GM18861 (cell line): ENCODE measurements around the gene SOD3.

Source experiments
- ATAC-seq: cut with Tn5 transposase; IDR thresholded peaks from one replicate; pipeline ENCODE4 v1.9.1; 2021; ENCODE audit not compliant: unreplicated experiment

SOD3 gene

DNA sequence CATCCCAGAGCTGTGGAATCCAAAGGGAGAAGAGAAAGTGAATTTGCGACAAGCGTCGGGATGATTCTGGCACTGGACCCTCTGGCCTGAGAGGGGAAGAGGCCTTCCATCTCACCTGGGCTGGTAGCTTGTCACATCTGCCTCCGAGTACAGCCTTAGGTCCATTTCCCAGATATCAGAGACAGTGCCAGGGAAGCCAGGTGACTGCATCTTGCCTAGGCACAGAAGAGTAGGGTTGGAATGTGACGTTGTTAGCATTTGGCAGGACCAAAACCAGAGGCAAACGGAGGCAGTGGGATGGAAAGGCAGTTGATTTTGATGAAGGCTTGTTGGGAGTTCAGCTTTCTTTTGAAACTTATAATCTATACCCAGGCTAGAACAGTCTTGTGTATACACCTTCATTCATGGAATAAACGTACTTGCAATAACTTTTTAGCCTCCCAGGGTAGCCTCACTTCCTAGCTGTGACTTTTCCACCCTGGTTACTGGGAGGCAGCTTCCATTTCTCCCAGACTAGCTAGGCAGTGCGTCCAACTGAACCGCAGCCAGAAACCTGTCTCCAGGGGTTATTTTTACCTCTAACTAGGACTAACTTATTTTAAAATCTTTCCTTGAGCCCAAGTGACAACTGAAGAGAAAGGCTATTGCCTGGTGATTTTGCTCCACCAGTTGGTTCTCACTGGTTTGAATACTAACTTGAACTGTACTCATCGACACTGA, 5.9 kb downstream of the SOD3 start:
- no peak for ATAC-seq

GRCh38 chr4:24802648-24803047, 7.3 kb downstream of the SOD3 start:
- no peak for ATAC-seq

DNA sequence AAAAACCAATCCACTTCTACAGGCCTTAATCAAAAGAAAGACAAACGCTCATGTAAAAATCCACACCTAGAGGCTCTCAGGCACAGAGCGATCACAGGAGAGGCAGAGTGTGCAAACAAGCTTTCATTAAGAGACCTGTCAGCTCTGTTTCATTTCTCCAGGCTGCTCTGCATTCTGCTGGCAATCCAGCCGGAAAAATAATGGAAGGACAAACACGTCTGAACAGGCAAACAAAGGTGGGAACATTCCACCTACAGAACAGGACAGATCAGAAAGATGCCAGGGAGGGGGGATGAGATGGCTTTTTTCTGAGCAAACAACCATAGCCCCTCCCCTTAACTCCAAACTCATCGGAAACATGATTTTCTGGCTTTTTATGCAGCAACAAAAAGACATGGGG, 9.7 kb downstream of the SOD3 start:
- no peak for ATAC-seq

DNA sequence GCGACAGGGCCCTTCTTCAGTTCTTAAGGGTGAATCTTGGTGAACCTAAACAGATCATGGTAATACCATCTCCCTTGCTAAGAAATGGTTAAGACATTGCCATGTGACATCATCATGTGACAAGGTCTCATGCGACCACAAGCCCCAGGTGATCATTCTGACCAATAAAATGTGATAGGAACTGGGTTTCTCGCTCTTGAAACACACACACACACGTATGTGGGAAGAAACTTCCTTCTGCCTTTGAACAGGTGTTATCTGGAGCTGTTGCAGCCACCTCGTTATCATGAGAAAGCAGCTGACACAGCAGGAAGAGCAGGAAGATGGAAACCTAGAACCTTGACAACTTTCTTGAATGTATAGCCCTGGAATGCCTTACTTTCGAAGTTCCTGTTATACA, 10.2 kb downstream of the SOD3 start:
- ATAC-seq = no peak

GRCh38 chr4:24806206-24806990, 11.0 kb downstream of the SOD3 start:
- no peak for ATAC-seq

- no peak for ATAC-seq
Measured at GRCh38 chr4:24807611-24808010, 12.2 kb downstream of the SOD3 start.

- no peak for ATAC-seq
Measured at GRCh38 chr4:24808261-24808660, 12.9 kb downstream of the SOD3 start.

- ATAC-seq = no peak
Measured at GRCh38 chr4:24808955-24809354, 13.6 kb downstream of the SOD3 start.

- ATAC-seq = no peak
Measured at GRCh38 chr4:24809376-24809775, 14.0 kb downstream of the SOD3 start.

GRCh38 chr4:24809815-24810405, 14.5 kb downstream of the SOD3 start:
- ATAC-seq = no peak

DNA sequence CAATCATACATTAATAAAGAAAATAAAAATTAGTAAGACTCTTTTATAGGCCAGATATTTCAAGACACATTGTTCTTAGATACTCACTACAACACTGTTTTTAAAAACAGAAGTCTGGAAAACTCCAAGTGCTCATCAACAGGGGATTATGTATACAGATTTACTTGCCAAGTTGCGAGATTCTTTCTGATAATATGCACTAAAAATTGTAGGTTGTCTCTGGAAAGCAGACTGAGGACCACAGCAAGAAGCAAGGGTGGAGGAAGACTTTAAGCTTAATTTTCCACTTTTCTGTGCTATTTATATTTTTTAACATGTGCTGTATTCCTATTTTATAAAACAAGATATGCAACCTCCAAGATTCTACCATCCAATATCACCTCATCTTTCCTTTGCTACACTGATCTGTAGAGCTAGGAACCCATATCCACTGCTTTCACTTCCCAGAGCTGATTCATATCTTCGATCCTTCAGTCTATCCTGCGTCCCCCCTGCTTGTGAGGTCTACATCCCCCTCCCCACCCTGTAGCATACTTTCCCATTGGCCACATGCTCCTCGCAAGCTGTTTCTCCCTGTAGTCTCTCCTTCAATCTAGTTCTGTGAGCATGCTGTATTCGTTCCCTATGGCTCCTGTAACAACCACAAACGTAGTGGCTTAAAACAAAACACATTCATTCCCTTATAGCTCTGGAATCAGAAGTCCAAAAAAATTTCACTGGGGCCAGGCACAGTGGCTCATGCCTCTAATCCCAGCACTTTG, 15.7 kb downstream of the SOD3 start:
- no peak for ATAC-seq

DNA sequence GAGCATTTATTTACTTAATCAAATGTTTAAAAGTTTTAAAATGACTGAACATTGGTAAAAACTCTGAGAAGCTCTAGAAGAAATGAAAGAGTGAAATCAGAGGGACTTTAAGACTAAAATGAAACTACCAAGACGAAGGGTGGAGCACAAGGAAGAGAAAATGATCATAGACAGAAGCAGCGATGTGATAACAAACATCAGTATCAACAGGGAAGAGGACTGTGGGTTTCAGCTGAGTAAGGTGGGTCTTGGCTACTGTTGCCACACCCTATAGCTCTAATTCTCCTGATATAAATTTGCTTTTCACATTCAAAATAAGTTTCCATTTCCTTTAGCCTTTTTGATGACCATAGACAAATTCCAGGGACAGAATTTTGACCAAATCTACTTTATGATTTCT, 18.4 kb downstream of the SOD3 start:
- no peak for ATAC-seq

DNA sequence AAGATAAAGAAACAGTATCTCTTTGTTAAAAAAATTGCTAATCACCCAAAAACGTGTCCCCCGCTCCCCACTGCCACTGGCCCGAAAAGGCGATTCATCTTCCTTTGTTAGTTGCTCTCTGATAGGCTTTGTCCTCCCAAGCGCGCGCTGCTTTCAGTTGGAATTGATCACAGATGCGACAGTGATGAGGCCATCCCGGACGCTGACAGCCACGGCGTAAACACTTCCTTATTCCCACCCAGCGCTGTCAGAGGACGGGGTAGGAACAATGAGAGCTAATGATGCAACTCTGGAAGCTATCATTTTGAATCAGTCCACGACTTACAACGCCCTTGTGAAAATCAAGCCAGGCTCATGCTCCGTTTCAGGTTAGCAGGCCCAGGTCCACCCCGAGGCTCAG, 21.4 kb downstream of the SOD3 start:
- no peak for ATAC-seq

GRCh38 chr4:24820541-24820940, 25.2 kb downstream of the SOD3 start:
- no peak for ATAC-seq

DNA sequence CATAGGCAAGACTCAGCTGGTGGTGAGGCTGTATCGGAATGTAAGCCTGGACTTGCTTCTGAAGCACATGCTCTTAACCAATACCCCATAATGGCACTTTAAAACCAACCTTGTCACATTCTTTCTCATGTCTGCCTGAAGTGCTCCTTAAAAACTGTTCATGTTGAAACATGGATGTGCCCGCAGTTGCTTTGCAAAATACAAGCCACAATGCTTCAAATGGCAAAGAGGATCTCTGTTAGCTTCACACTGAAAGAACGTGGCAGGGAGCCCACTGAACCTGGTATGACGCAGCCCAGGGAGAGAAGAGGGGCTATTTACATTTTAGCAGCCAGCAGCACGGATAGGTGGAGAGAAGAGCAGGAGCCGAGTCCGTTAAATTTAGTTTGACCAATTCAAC, 29.3 kb downstream of the SOD3 start:
- ATAC-seq = no peak

DNA sequence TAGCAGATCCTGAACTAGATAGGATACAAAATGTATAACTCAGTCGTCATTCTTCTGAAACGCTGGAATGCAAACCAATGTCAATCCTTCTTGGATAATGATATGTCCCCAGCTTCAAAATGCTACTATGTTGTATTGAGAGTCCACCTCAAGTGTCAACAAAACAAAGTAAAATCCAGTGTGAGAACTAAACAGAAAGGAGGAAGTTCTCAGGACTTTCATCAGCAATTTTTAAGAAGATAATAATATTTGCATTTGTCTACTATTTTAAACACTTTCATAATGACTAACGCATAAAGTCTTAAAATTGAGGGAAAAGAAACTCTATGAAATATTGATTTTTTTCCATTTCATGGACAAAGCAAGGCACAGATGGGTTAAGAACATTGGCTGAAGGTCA, 36.3 kb downstream of the SOD3 start:
- no peak for ATAC-seq

- ATAC-seq = no peak
Measured at GRCh38 chr4:24835696-24836095, 40.3 kb downstream of the SOD3 start.

DNA sequence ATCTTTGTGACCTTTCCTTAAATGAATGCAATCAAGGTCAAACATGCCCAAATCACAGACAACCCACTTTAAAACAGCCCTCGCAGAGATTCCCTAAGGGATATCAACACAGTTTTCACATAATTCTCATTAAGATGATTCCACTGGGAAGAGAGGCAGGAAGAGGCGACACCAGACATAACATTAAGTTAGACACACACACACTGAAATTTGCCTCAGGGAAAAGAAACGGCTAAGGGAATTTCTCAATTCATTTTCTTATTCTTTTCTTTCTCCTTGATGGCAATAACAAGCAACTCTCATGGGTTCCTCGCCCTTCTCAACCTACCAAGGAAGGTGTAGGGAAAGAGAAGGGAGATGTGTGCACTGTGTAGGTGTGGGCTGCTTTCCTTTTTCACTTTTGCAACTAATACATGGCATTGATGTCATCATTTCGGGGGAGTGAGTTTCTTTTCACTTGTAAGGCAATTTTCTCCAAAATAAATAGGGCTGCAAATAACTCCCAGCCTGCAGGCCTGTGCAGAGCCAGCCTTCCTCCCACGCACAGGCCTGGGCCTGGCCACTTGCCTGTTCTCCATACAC, 41.4 kb downstream of the SOD3 start:
- ATAC-seq = no peak

DNA sequence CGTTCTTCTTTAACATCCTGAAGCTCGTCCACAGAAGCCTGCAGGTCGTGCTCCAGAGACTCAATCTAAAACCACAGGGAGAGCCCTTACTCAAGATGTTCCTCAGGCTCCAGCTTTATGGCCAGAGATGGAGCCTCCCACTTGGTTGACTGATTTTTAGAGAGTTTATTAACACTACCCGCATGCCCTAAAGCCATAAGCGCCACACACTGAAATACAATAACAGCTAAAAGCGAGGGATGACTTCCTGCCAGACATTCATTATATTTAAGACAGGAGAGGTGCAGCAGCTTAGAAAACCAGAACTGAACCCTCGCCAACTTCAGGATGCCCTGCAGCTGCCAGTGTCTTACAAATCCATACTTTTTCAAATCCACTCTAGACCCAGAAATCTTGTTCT, 42.0 kb downstream of the SOD3 start:
- ATAC-seq = no peak

DNA sequence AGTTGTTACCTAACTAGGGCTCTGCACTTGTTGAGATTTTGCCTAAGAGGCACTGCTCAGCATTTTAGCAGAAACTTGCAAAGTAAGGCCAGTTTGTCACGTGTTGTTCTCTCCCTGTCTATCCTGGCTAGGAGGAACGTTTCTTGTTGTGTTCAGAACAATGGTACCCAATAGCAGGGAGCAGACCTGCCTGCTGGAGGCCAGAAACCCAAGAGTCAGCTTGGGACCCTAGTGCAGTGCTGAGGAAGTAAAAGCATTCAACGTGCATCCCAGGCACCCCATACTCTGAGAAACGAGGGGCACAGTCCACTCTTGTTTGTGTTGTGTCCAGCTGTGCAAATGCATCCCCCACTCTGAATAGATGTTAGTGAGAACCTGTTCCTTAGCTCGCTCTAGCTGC, 42.4 kb downstream of the SOD3 start:
- no peak for ATAC-seq

GRCh38 chr4:24840362-24840761, 45.0 kb downstream of the SOD3 start:
- ATAC-seq = no peak
